ENCODE measurements around the gene DGKE. TPM values are rescaled to one million over a fixed set of nuclear protein-coding genes. Genes with fewer than 3 reads are reported as not detected.

Gene DGKE
- total and polyA plus RNA-seq, 2 of the 13 experiments (the other 11 are each of a cell fraction or from before 2014, with no cell fraction given), result 3.2 to 5.3 TPM

GRCh38 chr17:56793957-56794356, 40.0 kb upstream of the DGKE start:
- TF ChIP-seq, protein P1, sequence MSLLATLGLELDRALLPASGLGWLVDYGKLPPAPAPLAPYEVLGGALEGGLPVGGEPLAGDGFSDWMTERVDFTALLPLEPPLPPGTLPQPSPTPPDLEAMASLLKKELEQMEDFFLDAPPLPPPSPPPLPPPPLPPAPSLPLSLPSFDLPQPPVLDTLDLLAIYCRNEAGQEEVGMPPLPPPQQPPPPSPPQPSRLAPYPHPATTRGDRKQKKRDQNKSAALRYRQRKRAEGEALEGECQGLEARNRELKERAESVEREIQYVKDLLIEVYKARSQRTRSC (CRISPR knock-in tag; IDR thresholded peaks at IDR 0.05; ENCODE audit: low read depth), result no peak
- TF ChIP-seq POGZ (CRISPR knock-in tag; IDR thresholded peaks at IDR 0.05) (no peak), ZC3H4 (CRISPR knock-in tag; IDR thresholded peaks at IDR 0.05; ENCODE audit: borderline replicate concordance) (no peak), MXD4 (CRISPR knock-in tag; IDR thresholded peaks at IDR 0.05) (no peak), ZNF703 (CRISPR knock-in tag; IDR thresholded peaks at IDR 0.05; ENCODE audit: borderline replicate concordance) (no peak), SAFB2 (CRISPR knock-in tag; IDR thresholded peaks at IDR 0.05; ENCODE audit: borderline replicate concordance, low read depth) (no peak), DMAP1 (CRISPR knock-in tag; IDR thresholded peaks at IDR 0.05) (no peak)
- DNase-seq (ENCODE audit: low spot score), result no peak
- intact Hi-C loops (cut with micrococcal nuclease; ENCODE audit: unreplicated experiment) (no loop called here), in situ Hi-C loops (cut with HindIII; ENCODE audit: extremely low pct_ligation_motif_present, low pct_unique_long_range_greater_than_20kb) (no loop called here)
- peaks cover 3 to 24% of the 10 kb centered on the region in 2 experiments; a peak in 3 of 5 replicates for H3K27me3 ChIP-seq (ENCODE audit: control insufficient read depth in 1 of 2, insufficient read depth in 2 of 2, low read length in 2 of 2)
- BruUV-seq (replicated peaks), result no TSS peak
- H3K36me3 ChIP-seq (replicated peaks in 1 of 2; ENCODE audit: control insufficient read depth in 1 of 2, insufficient read depth in 2 of 2, low read length in 2 of 2), result no peaks in the 10 kb centered on the region
- H3K4me2 ChIP-seq (ENCODE audit: low read depth, low read length), result no peak overlapping the region
- H3K27ac ChIP-seq (ENCODE audit: extremely low read length, insufficient read depth, low read length), result no peak overlapping the region
- H3K9me3 ChIP-seq (ENCODE audit: low read length), result no peaks in the 10 kb centered on the region
- no peaks in the 10 kb centered on the region for H3K4me1 ChIP-seq (ENCODE audit: insufficient read depth, low read length)
- WGBS (ENCODE audit: low lambda C conversion rate), result 5% methylated on average over 3 of the region's 3 CpGs
- ATAC-seq, result no peak
- ChIA-PET POLR2A (no interaction called here), CTCF (ENCODE audit: low intra/inter-chr PET ratio, low total read pairs) (no interaction called here)
- H2AFZ ChIP-seq (ENCODE audit: low read length), result no peak overlapping the region
- no peaks in the 10 kb centered on the region for H4K20me1 ChIP-seq (ENCODE audit: insufficient read depth, low read length)
- FAIRE-seq, result no peak
- no peaks in the 10 kb centered on the region for H3K79me2 ChIP-seq (ENCODE audit: insufficient read depth, low read length)
- H3K4me3 ChIP-seq (replicated peaks in 1 of 3; ENCODE audit: insufficient read depth in 1 of 3, low read depth in 2 of 3, low read length in 3 of 3), result no peak overlapping the region
- no peak overlapping the region for H3K9ac ChIP-seq (ENCODE audit: insufficient read depth, low read depth, low read length)

- FAIRE-seq (no peak), ATAC-seq (no peak; the same call in 2 of the 3 replicates), DNase-seq (ENCODE audit: low spot score) (no peak)
- POLR2A ChIA-PET, result no interaction called here
- Histone ChIP-seq H3K27ac (ENCODE audit: extremely low read length, insufficient read depth, low read length) (no peak overlapping the region), H3K79me2 (ENCODE audit: insufficient read depth, low read length) (no peaks in the 10 kb centered on the region), H3K9ac (ENCODE audit: insufficient read depth, low read depth, low read length) (no peak overlapping the region), H3K4me1 (ENCODE audit: insufficient read depth, low read length) (no peaks in the 10 kb centered on the region), H2AFZ (ENCODE audit: low read length) (no peak overlapping the region), H3K4me2 (ENCODE audit: low read depth, low read length) (no peak overlapping the region), H3K27me3 (ENCODE audit: control insufficient read depth in 1 of 2, insufficient read depth in 2 of 2, low read length in 2 of 2) (peaks cover 3 to 29% of the 10 kb centered on the region in 2 experiments; a peak in 3 of 5 replicates), H3K4me3 (replicated peaks in 1 of 3; ENCODE audit: insufficient read depth in 1 of 3, low read depth in 2 of 3, low read length in 3 of 3) (no peak overlapping the region), H3K36me3 (replicated peaks in 1 of 2; ENCODE audit: control insufficient read depth in 1 of 2, insufficient read depth in 2 of 2, low read length in 2 of 2) (no peaks in the 10 kb centered on the region), H3K9me3 (ENCODE audit: low read length) (no peaks in the 10 kb centered on the region), H4K20me1 (ENCODE audit: insufficient read depth, low read length) (no peaks in the 10 kb centered on the region)
- in situ Hi-C loops (cut with HindIII; ENCODE audit: extremely low pct_ligation_motif_present, low pct_unique_long_range_greater_than_20kb) (no loop called here), intact Hi-C loops (cut with micrococcal nuclease; ENCODE audit: unreplicated experiment) (no loop called here)
- WGBS (ENCODE audit: low lambda C conversion rate), result 14% methylated on average over 5 of the region's 5 CpGs
- CTCF ChIA-PET (ENCODE audit: low intra/inter-chr PET ratio, low total read pairs), result no interaction called here
- BruUV-seq (replicated peaks), result no TSS peak
- no peak for TF ChIP-seq GABPB1 (CRISPR knock-in tag; IDR thresholded peaks at IDR 0.05)
- no peak for TF ChIP-seq ZNF251 (CRISPR knock-in tag; IDR thresholded peaks at IDR 0.05)
- no peak for TF ChIP-seq ZNF143 (CRISPR knock-in tag; IDR thresholded peaks at IDR 0.05)
- TF ChIP-seq ZNF180 (CRISPR knock-in tag; IDR thresholded peaks at IDR 0.05; ENCODE audit: borderline replicate concordance, low read depth), result no peak
- no peak for TF ChIP-seq ZNF563 (CRISPR knock-in tag; IDR thresholded peaks at IDR 0.05)
- TF ChIP-seq ZNF331 (CRISPR knock-in tag; IDR thresholded peaks at IDR 0.05), result no peak
- TF ChIP-seq ASH2L (IDR thresholded peaks at IDR 0.05; ENCODE audit: insufficient read length, low read depth, low read length), result no peak
- TF ChIP-seq ZMYM2 (CRISPR knock-in tag; IDR thresholded peaks at IDR 0.05), result no peak
- TF ChIP-seq, protein P2, sequence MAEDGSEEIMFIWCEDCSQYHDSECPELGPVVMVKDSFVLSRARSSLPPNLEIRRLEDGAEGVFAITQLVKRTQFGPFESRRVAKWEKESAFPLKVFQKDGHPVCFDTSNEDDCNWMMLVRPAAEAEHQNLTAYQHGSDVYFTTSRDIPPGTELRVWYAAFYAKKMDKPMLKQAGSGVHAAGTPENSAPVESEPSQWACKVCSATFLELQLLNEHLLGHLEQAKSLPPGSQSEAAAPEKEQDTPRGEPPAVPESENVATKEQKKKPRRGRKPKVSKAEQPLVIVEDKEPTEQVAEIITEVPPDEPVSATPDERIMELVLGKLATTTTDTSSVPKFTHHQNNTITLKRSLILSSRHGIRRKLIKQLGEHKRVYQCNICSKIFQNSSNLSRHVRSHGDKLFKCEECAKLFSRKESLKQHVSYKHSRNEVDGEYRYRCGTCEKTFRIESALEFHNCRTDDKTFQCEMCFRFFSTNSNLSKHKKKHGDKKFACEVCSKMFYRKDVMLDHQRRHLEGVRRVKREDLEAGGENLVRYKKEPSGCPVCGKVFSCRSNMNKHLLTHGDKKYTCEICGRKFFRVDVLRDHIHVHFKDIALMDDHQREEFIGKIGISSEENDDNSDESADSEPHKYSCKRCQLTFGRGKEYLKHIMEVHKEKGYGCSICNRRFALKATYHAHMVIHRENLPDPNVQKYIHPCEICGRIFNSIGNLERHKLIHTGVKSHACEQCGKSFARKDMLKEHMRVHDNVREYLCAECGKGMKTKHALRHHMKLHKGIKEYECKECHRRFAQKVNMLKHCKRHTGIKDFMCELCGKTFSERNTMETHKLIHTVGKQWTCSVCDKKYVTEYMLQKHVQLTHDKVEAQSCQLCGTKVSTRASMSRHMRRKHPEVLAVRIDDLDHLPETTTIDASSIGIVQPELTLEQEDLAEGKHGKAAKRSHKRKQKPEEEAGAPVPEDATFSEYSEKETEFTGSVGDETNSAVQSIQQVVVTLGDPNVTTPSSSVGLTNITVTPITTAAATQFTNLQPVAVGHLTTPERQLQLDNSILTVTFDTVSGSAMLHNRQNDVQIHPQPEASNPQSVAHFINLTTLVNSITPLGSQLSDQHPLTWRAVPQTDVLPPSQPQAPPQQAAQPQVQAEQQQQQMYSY (CRISPR knock-in tag; IDR thresholded peaks at IDR 0.05), result no peak
Observed at GRCh38 chr17:56795221-56795865, 38.6 kb upstream of the DGKE start.

All from HepG2 (cell line).